ENCODE results near the gene ADARB2. TPM values are rescaled to one million over a fixed set of nuclear protein-coding genes. Genes with fewer than 3 reads are reported as not detected.
"Not testable (repeated sequence)": the region's sequence is repeated elsewhere in the genome, so short reads cannot be mapped to it uniquely, and the experiment has no call there.

ADARB2 gene
- 1.3 TPM for total RNA-seq

GRCh38 chr10:1737222-1738061 is at the start of gene ADARB2:
ADARB2 (minus strand) TSS chr10:1737525.
- DNase-seq (ENCODE audit: low spot score): peak; percentile 52

DNA sequence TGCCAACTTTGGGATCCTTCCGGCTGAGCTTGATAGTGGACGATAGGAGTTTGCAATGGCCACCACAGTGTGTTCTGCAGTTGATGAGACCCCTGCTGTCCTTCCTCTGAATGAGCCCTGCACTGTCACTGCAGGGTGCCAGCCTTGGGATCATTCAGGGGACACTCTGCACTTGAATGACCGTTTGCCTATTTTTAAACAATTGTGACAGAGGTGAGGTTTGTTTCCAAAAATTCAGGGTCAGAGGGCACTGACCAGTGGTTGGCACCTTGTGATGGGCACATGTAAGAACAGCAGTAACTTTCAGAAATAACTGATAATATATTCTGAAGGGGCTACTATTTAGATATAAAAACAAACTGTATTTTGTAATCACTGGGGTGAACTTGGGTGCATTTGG is 48.5 kb upstream of the ADARB2 start:
- no peak for DNase-seq (ENCODE audit: low spot score)

- DNase-seq (ENCODE audit: low spot score): no peak
These were observed 45.5 kb upstream of the ADARB2 start for GRCh38 chr10:1782841-1783240.

DNA sequence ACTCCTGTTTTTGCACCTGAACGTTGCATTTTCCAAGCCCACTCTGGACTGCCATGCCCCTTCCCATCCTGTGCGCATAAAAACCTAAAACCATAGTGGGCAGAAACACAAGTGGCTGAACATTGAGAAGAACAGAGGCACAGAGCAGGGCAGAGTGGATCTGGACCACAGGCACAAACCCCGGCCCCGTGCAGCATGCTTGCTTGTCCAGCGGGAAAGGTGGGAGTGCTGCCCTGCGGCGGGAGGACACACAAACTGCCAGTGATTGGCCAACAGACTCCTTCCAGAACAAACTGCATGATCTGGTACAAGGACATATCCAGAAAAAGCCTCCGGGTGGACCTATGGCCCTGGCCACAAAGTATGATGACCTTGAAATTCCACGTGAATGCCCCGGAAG is 42.5 kb upstream of the ADARB2 start:
- no peak for DNase-seq (ENCODE audit: low spot score)

DNA sequence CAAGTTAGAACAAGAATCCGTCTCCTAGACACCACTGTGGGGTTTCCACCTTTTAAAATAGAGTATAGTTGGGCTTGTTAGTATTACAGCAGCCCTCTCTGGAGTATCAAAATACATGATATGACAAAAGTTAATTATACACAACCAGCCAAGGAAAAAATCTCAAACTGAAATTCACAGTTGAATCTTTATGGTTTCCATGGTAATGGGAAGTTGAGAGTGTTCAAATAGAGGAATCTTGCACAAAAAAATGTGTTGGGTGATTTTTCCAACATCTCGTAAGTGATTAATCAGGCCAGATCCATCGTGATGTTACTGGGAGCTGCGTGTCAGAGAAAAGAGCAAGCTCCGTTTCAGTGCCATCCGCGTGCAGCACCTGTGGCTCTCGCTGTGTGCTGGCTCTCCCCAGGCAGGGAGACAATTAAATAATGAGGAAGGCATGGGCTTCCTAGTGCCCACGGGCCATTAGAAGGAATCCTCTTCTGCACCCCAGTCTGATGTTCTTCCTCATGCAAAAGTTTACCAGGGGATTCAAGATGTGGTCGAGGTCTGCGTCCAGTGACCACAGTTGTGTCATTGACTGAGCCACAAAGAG is 41.1 kb upstream of the ADARB2 start:
- DNase-seq (ENCODE audit: low spot score): no peak

GRCh38 chr10:1776127-1776662 is 38.9 kb upstream of the ADARB2 start:
- DNase-seq (ENCODE audit: low spot score): no peak

DNA sequence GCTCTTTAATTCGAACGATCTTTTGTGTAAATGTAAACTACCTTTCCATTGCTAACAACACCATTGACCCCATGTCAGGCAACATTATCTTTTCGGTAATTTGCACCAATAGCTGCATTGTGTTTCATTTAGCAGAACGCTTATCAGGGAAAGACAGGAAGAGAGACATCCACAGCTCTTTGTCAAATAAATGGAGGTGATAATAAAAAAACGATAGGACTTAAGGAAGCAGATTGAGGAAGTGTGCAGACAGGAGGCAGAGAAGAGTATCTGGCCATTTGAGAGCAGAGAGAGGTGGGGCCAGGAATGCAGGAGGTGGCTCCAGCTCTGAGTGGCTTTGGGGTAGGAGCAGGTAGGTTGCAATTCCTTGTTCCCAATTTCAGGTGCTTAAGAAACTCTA is 37.5 kb upstream of the ADARB2 start:
- no peak for DNase-seq (ENCODE audit: low spot score)

DNA sequence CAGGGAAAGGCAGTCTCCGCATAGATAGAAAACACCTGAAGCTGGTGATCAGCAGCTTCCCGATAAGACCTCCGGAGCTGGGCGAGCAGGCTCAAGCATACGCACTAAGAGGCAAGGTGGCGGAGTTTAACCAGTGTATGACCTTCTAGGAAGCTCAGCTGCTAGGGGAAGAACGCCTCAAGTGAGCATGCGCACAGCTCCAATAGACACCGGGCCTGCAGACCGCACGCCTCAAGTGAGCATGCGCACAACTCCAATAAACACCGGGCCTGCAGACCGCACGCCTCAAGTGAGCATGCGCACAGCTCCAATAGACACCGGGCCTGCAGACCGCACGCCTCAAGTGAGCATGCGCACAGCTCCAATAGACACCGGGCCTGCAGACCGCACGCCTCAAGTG is 35.9 kb upstream of the ADARB2 start:
- DNase-seq (ENCODE audit: low spot score): not testable (repeated sequence)

- DNase-seq (ENCODE audit: low spot score): no peak
These were observed 28.7 kb upstream of the ADARB2 start for GRCh38 chr10:1766049-1766448.

DNA sequence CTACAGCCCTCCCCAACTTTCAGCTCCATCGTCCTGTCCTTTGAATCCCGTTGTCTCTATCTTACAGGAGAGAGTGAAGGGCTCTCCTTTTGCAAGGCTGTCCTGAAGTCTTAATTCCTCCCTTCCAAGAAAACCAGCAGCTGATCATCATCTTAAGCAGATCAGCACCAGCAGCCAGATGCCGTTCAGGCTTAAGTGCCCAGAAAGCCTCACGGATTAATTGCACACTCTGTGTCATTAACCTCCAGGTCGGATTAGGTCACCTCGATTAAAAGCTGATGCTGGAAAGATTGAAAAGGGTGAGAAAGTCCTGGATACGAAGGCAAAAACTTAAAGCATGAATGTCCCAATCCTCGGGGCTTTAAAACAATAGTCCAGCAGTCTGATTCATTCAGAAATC is 24.8 kb upstream of the ADARB2 start:
- no peak for DNase-seq (ENCODE audit: low spot score)

DNA sequence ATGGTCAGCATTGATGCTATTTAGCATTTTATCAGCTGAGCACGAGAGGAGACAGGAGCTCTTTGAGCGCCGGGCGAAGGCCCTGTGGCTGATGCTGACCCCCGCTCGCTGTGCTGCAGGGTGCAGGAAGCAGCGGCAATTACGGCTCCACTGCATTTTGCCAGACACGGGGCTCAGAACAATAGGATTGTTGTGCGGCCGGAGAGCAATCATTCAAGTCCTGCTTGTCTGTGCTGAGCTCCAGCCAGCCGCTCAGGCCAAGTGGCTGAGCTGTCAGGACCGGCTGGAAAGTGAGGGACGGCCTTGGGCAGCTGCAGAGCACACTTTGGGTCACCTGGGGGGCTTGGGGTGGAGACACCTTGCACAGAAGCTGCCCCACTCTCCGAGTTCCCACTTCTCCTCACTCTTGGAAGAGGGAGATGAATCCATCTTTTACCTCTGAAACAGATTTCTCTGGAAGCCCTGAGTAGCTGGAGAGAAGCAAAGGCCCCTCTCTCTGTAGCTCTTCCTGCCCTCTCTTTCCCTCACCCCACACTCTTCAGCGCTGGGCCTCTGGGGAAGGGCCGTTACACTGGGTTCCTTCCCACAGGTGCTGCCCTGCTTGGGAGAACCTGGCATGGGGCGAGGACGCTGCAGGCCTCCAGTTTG is 17.3 kb upstream of the ADARB2 start:
- DNase-seq (ENCODE audit: low spot score): no peak

DNA sequence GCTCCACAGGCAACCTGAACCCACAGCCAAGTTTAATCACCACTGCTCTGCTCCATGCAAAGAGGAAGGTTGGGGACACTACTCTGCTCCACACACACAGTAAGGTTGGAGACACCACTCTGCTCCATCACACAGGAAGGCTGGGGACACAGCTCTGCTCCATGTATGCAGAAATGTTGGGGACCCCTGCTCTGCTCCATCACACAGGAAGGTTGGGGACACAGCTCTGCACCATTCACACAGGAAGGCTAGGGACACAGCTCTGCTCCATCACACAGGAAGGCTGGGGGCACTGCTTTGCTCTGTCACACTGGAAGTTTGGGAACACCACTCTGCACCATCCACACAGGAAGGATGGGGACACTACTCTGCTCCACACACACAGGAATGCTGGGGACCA is 14.8 kb upstream of the ADARB2 start:
- DNase-seq (ENCODE audit: low spot score): no peak

DNA sequence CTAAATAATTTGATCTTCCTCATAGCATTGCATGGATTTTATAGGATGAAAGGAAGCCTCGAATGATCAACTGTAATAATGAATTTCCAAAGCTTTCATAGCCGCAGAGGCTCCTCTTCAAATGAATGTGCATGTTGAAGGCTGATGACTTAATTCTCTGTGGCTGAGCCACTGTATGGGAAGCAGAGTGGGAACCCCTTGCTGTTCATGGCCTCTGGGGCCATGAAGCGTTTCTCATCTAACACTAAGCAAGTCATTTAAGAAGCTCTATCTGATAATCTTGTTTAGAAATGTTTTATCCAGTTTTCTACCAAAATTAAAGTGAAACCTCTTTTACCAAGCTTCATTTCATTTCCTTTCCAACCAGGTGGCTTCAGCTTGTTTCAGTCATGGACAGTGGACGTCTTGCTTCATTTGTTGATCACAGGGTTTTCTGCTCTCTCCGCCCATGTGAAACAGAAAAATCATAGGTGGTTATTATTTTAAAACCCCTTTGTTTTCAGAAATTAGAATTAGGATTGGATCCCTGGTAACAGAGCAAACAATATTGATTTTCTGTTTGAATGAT is 10.3 kb upstream of the ADARB2 start:
- no peak for DNase-seq (ENCODE audit: low spot score)

DNA sequence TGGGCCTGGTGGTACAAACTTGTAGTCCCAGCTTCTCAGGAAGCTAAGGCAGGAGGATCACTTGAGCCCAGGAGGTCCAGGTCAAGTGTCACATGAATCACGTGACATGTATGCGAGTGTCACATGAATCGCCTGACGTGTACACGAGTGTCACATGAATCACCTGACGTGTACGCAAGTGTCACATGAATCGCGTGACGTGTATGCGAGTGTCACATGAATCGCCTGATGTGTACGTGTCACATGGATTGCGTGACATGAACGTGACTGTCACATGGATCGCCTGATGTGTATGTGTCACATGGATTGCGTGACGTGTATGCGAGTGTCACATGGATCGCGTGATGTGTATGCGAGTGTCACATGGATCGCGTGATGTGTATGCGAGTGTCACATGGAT is 9.5 kb upstream of the ADARB2 start:
- DNase-seq (ENCODE audit: low spot score): no peak

DNA sequence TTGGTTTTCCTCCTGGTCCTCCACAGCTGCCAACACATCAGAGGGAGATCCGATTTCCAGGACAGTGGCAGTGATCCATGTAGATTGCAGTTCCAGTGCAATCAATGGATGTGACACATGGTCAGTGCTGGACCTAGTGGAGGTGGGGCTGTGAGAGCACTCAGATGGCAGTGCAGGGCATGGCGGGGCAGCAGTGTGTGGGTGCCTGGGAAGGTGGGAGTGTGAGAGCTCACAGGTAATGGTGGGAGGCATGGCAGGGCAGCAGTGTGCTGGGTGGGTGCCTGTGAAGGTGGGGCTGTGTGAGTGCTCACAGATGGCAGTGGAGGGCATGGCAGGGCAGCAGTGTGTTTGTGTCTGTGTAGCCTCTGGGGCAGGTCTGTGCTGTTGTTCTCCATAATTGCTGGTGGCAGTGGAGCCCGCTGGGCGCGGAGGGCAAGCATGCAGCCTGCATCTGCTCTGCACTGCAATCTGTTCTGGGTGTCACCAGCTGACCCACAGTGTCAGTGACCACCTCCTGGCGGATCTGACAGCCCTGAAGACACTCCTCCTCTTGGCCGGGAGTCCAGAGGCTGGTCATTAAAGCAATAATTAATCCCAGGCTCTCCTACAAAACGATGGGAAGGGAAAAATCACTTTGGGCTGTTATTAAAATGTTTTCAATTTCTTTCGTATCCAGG is 8.6 kb upstream of the ADARB2 start:
- DNase-seq (ENCODE audit: low spot score): no peak

GRCh38 chr10:1744524-1744923 is 7.2 kb upstream of the ADARB2 start:
- DNase-seq (ENCODE audit: low spot score): no peak

DNA sequence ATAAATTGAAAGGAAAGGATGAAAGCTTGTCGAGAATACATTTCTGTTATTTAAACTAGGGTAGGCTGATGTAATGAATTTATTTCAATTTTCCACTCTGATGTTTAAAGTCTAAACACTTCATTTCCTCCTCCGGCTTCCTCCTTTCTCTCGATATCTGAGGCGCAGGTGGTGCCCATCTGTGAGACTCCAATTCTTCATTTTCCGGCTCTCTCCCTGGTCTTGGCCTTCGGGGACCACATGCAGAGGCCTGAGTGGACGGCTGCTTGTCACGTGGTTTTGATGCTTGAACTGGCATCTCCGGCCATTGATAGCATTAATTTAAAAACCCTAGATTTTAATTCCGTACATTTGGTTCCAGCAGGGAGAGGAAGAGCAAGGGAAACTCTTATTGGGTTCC is 5.8 kb upstream of the ADARB2 start:
- no peak for DNase-seq (ENCODE audit: low spot score)

- no peak for DNase-seq (ENCODE audit: low spot score)
These were observed 4.1 kb upstream of the ADARB2 start for GRCh38 chr10:1741450-1741849.

GRCh38 chr10:1739751-1740150 is 2.4 kb upstream of the ADARB2 start:
- no peak for DNase-seq (ENCODE audit: low spot score)

DNA sequence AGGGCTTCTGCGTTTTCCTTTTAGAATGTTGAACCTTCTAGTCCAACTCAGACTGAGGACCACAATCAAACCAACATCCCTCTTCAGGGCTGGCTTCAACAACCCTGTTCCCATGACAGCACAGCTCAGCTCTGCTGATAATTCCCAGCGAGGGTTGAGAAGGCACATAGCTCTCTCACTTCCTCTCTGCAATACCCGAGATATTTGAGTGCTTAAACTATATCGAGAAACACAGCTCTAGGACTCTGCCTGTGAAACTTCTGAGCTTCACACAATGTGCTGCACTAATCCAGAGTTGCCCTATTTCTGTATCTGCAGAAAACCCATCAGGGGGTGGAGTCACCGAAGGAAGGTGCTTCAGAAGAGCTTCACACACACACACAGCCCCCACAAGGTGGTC is 1.6 kb upstream of the ADARB2 start:
- DNase-seq (ENCODE audit: low spot score): no peak

- DNase-seq (ENCODE audit: low spot score): no peak
These were observed 428 bp downstream of the ADARB2 start for GRCh38 chr10:1736972-1737221.

All from mucosa of gallbladder (tissue), 1 donor.